Activated CD4-positive, alpha-beta T cell treated with anti-CD3 and anti-CD28 coated beads, Interleukin-2, Interleukin-4, amounts not matched to agents 100 ng/mL and 50 ng/mL, durations not matched to agents 16 hours and 8 hours (primary cell): ENCODE results near the gene THOC5.
"Not testable (repeated sequence)": the region's sequence is repeated elsewhere in the genome, so short reads cannot be mapped to it uniquely, and the experiment has no call there.

Experiments used
- DNase-seq: peaks from one replicate; pipeline ENCODE4 v3.0.0-alpha.2; 2020; ENCODE audit warnings: low spot score

Gene THOC5

DNA sequence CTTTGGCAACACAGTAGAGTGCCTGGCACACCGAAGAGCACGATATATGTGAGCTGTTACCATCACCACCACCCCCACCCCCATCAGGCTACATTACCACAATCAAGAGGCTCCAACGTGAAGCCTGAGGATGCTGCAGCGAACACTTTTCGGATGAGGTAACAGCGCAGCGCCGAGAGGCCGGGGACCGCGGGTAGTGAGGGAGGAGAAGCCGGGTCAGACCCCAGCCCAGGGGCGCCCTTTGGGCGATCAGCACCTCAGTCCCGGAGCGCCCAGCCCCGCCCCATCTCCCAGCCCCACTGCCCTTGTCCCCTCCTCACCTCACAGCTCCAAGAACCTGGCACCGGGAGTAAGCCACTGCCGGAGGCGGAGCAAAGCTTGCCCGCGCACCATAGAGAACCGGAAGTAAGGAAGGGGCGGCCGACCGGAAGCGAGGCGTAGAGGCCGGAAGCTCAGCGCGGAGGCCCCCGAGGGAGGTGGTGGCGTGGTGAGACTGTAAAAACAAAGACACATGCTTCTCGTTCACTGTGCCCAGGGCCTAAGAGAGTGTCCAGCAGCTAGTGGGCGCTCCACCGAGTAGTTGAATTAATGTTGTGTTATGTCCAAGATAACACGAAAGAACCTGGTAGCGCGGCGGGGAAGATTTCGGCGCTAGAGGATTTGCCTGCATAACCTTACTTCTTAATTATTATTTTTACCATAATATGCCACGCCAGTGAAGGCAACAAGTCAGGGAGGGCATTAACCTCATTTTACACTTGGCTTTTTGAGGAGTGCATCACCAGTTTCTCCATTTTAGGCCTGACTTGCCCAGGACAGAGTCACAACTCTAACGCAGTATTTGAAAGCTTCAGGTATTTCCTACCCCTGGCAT is at the start of gene THOC5:
TSS of gene THOC5 (minus strand) at position 407 of the 874 bp plus-strand sequence. CDS start 4,610 bp downstream, outside the sequence.
- peak; percentile 92 for DNase-seq

GRCh38 chr22:29598684-29599020 is 45.1 kb upstream of the THOC5 start:
- DNase-seq: no peak

- not testable (repeated sequence) for DNase-seq
Observed at GRCh38 chr22:29597871-29598683, 44.5 kb upstream of the THOC5 start.

DNA sequence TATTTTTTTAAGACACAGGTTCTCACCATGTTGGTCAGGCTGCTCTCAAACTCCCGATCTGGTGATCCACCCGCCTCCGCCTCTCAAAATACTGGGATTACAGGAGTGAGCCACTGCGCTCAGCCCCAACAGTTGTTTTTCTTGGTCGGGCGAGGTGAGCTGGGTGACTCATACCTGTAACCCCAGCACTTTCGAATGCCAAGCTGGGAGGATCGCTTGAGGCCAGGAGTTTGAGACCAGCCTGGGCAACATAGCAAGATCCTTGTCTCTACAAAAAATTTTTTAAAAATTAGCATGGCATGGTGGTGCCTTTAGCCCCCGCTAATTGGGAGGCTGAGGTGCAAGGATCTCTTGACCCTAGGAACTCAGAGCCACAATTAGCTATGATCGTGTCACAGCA is 42.9 kb upstream of the THOC5 start:
- DNase-seq: no peak

GRCh38 chr22:29594447-29594846 is 40.9 kb upstream of the THOC5 start:
- not testable (repeated sequence) for DNase-seq

DNA sequence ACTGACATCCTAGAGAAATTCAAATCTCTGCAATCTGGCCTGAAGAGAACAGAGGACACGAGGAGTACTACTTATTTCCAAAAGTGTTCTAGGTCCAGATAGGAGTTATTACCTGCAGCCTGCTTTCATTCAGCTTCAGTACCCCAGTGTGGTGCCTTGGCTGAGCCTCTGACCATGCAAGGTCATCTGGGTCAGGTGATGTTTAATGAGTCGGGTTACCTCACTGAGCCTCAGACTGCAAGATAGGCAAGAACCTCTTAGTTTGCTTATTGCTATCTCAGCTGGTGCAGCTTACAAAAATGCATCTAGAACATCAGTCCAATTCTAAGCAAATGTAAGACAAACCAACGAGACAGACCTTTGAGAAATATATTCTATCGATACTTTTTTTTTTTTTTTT is 40.4 kb upstream of the THOC5 start:
- DNase-seq: no peak

DNA sequence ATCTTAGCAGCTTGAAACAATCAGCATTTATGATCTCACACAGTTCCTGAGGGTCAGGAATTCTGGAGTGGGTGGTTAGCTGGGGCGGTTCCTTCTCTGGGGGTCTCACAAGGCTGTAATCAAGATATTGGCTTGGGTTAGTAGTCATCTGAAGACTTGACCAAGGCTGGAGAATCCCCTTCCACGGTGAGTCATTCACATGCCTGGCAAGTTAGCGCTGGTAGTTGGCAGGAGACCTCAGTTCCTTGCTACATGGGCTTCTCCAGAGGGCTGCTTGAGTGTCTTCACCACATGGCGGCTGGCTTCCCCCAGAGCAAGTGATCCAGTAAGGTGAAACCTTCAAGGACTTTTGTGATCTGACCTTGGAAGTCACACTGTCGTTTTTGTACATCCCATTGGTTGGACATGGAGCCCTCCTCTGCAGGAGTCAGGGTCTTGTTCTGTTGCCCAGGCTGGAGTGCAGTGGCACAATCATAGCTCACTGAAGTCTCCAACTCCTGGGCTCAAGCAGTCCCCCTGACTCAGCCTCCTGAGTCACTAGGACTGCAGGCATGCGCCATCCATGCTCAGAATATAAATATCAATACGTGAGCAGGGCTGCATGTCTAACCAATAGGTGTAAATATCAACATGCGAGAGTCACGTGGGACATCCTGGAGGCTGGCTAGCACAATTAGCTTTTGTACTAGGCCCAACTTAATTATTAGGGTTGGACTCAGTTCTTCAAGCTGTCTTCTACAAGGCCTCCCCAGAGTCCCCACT is 34.6 kb upstream of the THOC5 start:
- DNase-seq: no peak

DNA sequence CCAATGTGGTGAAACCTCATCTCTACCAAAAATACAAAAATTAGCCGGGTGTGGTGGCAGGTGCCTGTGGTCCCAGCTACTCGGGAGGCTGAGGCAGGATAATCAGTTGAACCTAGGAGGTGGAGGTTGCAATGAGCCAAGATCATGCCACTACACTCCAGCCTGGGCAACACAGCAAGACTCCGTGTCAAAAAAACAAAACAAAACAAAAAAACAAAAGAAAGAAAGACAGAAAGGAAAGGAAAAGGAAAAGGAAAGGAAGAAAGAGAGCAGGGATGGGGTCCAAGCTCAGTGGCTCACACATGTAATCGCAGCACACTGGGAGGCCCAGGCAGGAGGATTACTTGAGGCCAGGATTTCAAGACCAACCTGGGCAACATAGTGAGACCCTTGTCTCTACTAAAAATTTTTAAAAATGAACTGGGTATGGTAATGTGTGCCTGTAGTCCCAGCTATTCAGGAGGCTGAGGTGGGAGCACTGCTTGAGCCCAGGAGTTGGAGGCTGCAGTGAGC is 32.7 kb upstream of the THOC5 start:
- not testable (repeated sequence) for DNase-seq

- no peak for DNase-seq
Observed at GRCh38 chr22:29584975-29585374, 31.4 kb upstream of the THOC5 start.

GRCh38 chr22:29581799-29582198 is 28.2 kb upstream of the THOC5 start:
- DNase-seq: no peak

DNA sequence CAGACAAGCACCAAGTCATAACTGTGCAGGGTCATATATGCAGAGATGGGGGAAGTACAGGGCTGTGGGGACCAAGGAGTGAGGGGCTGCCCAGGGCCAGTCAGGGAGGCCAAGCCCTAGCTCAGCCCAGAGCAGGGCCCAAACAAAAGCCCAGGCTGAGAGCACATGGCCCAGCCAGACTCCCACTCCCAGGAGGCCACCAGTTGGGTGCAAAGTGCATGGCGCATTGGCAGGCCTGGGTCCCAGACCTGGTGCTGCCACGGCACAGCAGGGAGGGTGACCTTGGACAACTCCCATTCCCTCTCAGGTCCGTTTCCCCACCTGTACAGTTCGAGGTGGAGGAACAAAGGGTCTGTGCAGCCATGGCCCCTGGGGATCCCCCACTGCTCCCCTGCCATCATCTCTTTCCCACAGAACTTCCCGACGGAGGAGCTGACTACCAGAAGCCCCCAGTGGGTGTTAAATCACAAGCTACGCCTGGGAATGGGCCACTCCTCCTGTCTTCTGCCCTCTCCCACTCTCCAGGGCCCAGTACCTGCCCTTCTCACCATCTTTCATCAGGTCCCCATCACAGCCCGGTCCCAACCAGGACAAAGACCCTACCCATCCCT is 26.7 kb upstream of the THOC5 start:
- no peak for DNase-seq

DNA sequence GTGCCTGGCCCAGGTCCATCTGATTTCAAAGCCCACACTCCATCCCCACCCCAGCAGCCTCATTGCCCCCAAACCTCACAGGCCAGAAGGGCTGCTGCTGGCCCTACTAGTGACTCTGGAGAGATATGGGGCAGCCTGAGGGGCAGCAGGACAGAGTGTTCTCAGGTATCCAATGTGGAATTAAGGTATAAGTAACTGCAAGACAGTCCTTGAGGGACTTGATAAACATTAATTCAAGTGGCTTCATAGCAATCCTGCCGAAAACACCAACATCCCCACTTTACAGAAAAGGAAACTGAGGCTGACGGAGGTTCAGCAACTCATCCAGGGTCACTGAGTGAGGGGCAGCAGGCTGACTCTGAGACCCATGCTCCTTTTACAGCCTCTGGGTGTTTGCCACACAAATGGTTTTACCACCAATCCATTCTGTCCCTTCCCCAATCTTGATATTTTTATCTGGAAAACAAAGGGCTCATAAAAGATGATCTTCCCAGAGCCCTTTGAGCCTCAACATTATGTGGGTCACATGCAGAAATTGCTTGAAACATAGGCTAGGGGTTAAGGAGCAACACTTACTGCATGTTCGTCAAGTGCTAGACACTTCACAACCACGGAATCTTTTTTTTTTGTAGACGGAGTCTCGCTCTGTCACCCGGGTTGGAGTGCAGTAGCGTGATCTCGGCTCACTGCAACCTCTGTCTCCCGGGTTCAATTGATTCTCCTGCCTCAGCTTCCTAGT is 25.1 kb upstream of the THOC5 start:
- DNase-seq: no peak

GRCh38 chr22:29574762-29575450 is 21.3 kb upstream of the THOC5 start:
- no peak for DNase-seq

DNA sequence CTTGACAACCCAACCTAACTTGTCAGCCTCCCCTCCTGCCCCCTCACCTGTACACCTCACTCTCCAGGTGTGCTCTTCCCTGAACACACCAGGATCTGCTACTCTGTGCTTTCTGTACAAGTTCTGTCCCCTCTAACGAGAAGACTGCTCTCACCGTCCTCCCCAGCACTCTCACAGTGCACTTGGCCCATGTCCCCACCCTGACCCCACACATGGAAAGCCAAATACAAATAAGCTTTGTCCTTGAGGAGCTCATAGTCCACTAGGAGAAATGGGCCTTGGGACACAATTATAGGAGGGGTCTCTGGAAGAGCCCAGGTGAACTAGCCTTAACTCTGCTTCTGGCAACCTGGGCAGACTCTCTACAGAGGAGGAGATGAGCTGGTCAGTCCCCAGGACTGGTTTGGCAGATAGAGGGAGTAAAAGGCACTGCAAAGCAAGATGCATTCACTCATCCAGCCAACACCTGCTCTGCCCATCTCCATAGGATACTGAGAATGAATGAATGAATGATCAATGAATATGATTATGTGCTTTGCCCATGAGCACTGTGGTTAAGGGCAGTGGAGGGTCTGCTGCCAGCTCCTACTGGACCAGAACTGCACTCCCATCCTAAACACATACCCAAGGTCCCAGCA is 17.5 kb upstream of the THOC5 start:
- no peak for DNase-seq

DNA sequence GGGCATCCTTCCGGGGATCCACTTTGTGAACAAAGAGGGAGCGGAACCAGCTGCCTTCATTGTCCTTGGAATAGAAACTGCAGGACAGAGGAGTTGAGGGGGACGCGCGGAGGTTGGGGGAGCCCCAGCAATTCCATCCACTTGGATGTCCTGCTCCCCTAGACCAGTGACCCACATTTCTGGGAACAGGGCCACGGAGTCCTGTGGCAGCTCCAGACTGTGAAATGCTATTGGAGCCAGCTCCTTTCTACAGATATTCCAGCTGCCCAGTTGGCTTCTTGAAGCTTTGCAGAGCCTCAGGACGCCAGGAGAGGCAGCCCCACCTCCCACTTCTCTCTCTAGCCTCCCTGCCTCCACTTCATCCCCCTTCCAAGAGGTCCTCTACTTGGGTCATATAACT is 16.9 kb upstream of the THOC5 start:
- DNase-seq: no peak

DNA sequence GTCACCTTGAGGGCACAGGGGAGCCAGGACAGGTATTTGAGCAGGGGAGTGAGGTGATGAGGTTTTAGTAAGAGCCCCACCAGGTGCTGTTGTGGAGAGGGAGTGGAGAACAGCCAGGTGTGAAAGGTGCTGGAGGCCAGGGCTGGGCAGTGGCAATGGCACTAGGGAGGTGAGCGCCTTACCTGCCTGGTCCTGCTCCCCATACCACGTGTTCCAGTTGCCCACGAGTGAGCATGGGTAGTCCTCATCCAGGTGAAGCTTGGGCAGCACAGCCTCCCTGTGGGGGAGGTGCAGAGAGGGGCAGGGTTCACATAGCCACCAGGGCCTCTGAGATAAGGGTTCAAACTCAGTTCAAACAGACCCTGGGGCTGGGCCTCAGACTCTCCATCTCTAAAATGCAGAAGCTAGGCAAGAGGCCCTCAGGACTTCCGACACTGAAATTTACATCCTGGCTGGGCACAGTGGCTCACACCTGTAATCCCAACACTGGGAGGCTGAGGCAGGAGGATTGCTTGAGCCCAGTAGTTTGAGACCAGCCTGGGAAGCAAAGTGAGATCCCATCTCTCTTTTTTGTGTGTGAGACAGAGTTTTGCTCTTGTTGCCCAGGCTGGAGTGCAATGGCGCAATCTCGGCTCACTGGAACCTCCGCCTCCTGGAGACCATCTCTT is 15.6 kb upstream of the THOC5 start:
- no peak for DNase-seq

- DNase-seq: no peak
Observed at GRCh38 chr22:29567338-29567737, 13.8 kb upstream of the THOC5 start.

DNA sequence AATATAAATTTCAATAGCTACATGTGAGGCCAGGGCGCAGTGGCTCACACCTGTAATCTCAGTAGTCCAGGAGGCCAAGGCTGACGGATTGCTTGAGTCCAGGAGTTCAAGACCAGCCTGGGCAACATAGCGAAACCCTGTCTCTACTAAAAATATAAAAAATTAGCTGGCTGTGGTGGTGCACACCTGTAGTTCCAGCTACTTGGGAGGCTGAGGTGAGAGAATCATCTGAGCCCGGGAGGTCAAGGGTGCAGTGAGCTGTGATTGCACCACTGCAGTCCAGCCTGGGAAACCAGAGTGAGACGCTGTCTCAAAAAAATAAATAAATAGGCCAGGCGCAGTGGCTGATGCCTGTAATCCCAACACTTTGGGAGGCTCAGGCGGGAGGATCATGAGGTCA is 13.0 kb upstream of the THOC5 start:
- DNase-seq: not testable (repeated sequence)
